HG02970 (cell line): ENCODE results near the gene CDH11.

Experiments
- ATAC-seq: cut with Tn5 transposase; IDR thresholded peaks from one replicate; pipeline ENCODE4 v1.9.1; 2021; ENCODE audit warnings: mild to moderate bottlenecking, moderate library complexity, moderate number of reproducible peaks; ENCODE audit not compliant: unreplicated experiment, low FRiP score

CDH11 gene

DNA sequence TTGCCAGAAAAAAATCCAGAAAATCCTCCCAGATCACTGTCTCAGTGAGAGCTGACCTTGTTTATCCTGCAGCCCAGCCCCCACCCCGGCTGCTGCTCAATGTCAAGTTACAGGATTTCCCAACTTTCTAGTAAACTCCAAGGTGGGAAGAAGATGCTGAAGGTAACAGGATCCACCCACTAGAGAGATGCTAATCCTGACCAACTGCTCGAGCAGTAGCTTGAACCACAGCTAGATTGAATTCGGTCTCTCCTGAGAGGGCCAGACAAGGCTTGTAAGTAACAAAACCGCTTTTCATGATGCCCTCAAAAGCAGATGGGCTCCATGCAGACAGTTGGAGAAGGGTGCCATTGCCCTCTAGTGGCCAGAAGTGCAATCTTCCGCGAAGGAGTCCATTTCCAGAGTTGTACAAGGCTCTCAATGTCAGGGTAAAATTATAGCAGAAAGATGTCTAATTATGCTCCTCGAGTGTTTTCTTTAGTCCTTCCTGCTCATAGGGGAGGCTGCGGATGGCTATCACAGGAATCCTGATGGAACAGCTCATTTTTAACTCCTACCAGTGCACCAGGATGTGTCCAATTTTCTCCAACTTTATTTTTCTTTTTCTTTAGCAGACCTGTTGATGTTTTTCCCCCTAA is 3.9 kb downstream of the CDH11 start:
- ATAC-seq: peak; percentile 50

DNA sequence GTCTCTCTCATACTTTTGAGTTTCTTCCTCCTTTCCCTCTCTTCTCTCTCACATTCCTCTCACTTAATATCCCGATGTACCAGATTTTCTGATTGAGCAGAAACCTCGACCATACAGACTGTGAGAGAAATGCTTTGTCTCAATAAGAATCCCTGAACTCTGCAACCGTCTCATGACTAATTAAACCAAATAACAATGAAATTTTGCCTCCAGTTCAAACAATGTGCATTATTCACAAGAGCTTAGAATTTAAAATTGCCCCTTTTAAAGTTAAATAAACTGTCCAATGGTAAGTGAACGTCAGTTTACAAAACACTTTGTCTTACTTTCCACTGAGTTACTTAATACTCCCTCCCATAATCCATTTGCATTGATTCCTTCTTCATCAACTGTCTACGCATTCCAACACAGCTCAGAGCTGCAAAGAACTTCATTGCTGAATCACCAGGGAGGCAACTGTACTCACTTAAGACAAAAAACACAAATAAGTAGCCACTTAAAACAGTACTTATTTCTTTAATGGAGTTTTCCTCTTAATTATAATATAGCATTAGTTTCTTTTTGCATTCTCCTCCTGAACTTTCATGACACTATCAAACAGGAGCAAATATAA is 4.9 kb downstream of the CDH11 start:
- ATAC-seq: no peak

DNA sequence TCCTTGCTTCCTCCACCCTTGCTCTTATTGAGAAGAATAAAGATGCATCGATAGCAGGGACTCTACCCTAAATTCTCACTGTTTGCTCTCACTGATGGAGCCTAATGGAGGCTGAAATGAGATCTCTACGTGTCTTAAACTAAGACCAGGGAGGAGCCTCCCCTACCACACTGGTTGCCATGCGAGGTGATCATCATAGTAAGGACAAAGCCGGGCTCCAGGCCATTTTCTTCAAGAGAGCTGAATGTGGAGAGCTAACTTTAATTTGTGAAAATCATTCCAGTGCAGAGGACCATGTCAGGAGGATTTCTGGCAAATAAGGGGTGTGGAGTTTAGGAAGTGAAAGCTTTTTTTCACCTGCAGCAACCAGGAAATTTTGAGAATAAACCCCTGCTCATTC is 5.6 kb downstream of the CDH11 start:
- ATAC-seq: no peak

DNA sequence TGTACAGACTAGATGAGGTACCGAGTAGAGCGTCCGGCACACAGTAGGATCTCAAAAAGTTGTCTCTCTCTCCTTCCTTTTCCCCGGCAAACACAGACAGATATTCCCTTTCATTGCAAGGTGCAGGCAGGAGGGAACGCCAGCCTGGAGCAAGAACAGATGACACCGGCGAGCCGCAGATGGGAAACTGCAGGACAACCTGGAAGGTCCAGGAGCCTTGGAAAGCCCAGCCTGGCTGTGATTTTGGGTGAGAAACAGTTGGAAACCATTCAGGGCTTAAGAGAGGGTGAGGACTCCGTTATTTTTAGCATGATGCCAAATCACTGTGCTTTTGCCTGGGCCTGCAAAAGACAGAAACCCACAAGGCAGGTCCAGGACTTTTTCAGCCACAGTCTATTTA is 7.3 kb downstream of the CDH11 start:
- ATAC-seq: no peak

DNA sequence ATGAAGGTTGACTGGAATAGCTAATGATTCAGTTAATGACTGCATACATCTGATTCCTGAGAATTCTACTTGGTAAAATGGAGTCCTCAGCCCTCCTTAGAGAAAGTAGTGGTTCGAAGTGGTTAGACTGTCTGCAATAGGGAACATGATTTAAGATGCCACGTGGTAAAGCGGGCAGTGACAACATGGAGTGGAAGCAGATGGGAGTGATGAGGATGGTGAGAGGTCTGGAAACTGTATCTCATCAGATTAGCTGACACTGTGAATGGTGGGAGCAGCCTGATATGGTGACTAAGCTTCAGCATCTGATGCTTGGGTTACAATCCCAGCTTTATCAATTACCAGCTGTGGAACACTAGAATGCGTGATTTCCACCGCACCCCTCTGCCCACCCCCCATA is 8.4 kb downstream of the CDH11 start:
- ATAC-seq: no peak

DNA sequence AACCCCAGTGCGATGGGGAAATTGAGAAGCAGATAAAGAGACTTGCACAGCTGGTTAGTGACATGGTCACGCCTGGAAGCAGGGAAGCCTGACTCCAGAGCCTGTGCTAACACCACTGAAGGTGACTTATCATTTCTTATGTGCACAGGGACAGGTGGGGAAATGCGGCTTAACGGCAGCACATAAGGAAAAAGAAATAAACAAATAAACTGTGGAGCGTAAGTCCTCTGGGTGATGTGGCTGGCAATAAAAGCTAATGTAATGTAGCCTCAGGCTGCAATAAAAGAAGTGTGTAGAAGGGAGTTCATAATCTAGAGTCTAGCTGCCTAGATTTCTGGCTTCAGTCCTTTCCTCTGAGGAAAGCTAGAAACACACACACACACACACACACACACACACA is 10.6 kb downstream of the CDH11 start:
- ATAC-seq: no peak

DNA sequence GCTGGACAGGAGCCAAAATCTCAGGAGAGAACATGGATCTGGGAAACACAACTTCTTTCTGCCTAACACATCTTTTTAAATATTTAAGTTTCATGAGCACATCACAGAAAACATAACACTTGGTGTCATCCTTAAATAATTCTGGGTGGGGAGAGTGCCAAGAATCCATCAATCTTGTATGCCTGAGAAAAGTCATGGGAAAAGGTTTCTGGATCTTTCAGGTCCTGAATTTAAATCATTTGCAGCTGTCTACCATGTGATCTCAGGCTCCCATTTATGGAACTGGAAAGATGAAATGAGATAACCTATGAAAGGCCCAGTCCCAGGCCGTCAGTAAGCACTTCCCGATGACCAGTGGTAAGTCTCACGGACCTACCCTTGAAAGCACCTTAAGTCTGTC is 15.1 kb downstream of the CDH11 start:
- ATAC-seq: no peak

DNA sequence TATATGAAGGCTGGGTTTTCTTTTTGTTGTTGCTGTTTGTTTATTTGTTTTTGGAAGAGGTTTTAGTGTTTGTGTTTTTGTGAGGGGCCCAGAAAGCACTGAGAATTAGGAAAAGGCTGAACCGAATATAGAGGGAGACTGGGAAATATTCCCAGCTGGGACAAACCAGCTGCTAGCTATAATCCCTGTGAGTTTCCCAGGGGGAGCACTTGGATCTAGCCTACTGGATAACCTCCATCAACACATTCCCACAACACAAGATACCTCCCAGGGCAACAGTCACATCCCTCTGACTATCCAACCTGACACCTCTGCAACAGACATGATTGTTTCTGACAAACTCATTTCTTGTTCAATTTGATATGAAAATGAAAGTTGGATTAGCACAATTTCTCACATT is 16.7 kb downstream of the CDH11 start:
- no peak for ATAC-seq

DNA sequence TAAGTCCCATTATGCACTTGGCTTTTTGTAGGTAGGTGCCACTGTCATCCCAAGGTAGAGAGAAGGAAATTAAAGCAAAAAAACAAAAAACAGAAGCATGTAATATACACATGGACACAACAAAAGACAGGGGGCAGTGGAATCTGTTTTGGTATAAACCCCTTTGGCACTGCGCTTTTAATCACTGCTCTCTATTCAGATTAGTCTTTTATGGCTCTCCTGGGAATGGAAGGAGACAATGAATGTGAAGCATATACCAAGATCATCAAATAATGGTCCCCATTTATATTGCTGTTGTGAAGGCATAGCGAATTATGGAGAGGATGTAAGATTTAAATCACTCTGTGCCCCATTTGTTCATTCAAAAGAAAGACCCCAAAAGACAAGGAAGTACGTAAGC is 17.4 kb downstream of the CDH11 start:
- ATAC-seq: no peak

DNA sequence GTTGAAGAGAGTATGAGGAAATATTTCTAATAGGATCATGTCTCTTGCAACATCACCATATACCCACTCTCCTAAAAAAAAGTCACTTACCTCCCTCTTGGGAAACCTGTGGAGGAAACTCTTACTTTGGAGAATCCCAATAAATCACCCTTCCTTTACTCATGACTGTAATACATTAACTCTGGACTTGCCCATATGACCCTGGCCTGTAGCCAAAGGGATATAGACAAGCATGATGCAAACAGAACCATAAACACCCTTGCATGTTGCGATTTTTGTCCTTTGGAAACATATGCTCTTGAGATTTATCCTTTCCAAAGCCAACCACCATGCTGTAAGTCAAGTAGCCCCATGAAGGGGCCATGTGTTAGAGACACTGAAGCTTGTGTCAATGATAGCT is 19.5 kb downstream of the CDH11 start:
- ATAC-seq: no peak

DNA sequence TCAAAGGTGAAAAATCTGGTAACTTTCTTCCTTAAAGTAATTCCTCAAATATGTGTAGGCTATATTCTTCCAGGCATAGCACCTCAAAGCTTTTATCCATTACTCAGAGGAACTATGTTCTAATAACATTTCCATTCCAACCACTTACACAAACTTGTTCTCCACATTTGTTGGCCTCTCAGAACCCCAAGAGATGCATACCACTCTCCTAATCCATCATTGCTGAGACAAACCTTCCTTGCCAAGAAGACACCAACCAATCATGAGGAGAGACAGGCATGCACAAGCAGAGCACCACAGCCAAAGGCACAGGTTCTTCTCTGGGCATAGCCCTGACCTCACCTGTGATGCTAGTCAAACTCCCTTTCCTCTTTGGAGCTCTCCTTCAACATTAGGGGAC is 20.9 kb downstream of the CDH11 start:
- ATAC-seq: no peak

DNA sequence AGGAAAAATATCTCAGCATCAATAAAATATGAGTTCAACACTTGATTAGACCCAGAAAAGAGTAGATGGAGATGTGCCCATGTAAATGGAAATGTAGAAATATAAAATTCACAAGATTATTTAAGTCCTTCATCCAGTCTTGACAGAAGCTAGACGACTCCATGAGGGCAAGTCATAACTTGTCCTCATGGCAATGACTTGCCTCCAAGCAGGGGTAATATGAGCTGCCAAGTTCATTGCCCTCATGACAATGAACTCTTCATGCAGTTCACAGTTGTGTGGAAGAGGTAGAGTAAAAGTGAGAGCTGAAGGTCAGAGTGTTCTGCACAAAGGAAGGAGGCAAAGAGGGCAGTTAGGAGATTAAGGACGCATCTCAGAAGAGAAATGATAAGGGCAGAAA is 22.3 kb downstream of the CDH11 start:
- ATAC-seq: no peak

DNA sequence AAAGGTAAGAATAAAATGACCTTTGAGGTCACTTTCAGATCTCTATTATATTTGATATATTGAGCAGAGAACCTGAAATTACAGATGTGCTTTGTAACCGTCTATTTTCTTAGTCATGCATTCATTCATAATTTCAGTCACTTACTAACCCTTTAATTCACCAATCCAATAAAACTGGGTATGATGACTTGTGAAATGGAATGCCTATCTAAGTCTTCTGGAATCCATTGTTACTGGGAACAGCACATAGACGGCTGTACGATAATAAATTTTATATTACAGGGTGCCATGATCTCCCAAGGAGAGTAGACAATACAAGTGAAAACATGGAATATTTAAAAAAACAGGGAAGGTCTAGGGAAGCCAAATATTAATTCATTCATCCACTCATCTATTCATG is 22.9 kb downstream of the CDH11 start:
- no peak for ATAC-seq

DNA sequence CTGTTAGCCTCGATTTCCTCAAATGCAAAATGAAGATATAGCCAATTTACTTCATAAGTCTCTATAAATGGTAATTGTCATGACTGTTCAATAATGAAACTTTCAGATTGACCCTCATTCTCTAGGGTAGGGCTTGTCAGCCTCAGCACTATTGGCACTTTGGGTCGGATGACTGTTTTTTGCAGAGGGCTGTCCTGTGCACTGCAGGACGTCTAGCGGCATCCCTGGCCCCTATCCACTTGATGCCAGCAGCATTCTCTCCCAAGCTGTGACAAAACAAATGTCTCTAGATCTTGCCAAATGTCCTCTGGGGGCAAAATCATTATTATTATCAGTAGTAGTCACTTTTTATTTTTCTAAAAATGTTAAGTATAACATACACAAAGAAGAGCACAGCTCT is 24.6 kb downstream of the CDH11 start:
- ATAC-seq: no peak

DNA sequence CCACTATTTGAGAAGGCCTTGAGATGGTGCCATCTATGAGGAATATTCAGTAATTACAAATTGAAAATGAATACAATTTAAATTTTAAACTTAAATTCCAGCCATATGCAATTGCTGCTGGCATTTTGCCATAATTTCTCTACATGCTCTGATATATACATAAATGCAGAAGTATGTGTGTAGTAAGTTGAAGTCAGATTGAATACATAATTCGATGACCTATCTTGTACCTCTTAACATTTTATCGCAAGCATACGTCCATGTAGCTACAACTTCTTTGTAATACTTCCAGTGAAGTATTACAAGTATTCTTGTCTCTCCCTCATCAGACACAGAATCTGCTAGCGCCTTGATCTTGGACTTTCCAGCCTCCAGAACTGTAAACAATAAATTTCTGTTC is 26.0 kb downstream of the CDH11 start:
- no peak for ATAC-seq

DNA sequence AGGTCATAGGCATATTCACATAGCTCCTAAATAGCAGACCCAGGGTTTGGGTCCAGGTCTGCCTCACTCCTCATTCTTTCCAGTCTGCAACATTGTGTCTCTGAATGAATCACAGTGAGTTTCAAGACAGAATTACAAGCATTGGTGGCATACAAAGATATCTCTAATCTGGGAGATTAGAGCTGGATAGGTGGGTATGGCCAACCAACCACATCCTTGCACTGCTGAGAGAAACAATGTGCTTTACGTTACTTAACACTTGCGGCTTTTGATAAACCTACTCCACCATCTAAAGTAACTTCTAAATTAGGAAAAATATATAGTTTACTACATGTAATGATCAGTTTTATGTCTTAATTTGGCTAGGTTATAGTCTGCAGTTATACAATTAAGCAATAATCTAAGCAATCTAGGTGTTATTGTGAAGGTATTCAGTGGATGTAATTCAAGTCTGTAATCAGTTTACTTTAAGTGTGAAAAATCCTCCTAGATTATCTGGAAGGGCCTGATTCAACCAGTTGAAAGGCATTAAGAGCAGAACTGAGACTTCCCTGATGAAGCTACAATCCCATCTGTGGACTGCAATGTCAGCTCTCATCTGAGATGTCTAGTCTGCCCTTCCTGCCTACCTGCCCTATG is 26.7 kb downstream of the CDH11 start:
- ATAC-seq: no peak

DNA sequence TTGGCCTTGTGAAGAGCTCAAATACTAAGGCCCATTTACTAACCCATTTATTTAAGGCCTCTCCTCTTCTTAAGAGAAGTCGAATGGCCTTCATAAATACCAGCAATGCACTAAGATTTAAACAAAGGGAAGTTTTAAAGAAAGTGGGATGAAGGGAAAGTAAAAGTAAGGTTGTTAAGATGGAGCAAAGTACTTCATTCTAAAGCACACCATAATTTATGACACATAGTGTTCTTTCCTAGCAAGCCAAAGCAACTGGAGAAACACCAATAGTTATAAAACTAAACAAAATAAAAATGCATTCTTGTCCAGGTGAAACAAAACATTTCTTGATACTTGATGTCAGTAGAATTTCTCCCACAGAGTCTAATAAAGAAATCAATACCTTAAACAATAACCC is 27.9 kb downstream of the CDH11 start:
- no peak for ATAC-seq

DNA sequence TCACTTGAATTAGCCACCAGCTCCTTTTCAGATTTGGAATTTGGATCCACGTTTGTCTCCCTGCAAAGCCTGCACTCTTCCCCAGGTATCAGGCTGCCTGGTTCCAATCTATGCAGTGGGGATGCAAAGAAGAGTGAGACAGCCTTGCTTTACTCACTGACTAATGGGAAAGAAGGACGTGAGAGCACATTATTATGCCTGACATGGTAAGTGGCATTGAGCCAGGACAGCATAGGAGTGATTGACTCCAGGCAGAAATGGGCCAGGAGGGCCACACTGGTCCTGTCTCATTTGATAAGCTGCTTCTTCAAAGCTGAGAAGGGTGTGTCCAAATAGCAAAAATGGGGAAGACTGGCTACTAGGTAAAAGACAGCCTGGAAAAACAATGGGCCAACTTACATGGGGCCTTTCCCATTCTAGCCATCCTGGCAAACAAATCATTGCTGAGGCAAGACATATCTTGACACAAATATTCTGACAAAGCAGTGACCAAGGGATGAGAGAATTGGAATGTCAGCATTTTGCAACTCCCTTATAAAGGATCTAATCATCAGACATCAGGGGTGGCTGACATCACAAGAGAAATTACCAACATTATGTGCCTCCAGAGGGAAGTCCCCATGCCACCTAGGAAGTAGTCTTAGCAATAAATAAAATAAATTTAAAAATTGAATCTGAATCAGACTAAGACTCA is 38.6 kb downstream of the CDH11 start:
- ATAC-seq: no peak

DNA sequence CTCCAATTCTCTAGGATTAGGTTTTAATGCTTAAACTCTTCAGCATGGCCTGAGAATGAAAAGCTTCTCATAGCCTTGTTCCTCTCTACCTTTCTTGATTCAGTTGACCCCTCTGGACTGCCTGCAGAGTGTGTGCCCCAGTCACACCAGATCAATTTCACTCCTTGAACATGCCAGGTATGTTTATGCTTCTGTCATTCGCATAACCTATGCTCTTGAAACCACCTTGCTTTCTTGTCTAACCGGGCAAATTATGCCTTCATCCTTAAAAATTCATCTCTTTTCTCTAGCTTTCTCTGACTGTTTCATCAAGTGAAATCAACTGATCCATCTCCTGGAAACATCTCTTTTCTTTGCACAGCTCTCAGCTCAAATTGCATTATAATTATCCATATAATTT is 42.3 kb downstream of the CDH11 start:
- no peak for ATAC-seq

DNA sequence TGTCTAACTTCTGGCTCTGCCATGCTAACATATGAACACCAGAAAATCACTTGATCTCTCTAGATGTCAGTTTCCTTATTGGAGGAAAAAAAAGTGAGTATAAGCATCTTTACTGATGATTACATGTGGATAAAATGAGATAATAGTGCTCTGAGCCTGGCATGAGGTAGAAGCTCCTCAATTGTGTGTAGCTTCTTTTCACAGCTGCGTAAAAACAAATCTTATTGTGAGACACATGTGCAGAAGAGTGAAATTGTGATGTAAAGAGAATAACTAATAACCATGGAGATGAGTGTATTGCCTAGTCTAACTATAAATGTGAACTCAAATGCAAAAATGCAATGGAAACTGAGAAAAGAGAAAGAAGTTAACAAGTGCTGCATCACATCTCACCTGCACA is 44.7 kb downstream of the CDH11 start:
- ATAC-seq: no peak

DNA sequence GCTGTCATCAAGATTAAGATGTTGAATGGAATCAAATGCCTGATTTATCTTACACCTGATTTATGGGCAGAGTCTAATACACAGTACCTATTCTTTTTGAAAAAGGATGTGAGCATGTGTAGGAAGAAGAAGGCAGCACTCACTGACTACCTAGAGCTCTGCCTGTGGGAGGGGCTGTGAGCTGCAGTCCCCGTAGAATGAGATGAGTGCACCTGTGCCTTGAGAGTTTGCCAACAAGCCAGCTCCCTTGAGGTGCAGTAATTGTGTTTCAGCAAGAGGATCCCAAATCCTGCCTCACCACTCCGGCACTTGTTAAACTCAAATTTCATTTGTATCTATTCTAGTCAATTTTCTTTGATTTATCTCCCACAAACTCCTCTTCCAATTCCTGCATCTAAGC is 46.0 kb downstream of the CDH11 start:
- ATAC-seq: no peak
